ENCODE results near the gene FAM20A. TPM values are rescaled to one million over a fixed set of nuclear protein-coding genes. Genes with fewer than 3 reads are reported as not detected.

Gene FAM20A
- total RNA-seq, 3 donors from 2014 or later: 6.2 to 28.8 (median 11.3) TPM

- Histone ChIP-seq H3K4me1 (peaks cover 0 to 5% of the 10 kb centered on the region in 2 donors), H3K27me3 (no peaks in the 10 kb centered on the region), H3K27ac (peak overlapping the region; percentile 44 to 79), H3K9me3 (no peaks in the 10 kb centered on the region), H3K36me3 (no peaks in the 10 kb centered on the region), H3K4me3 (peak overlapping the region in 1 of 3 donors; percentile 36)
- DNase-seq (ENCODE audit: low spot score in 2 of 2): no peak
- TF ChIP-seq POLR2AphosphoS5 (IDR thresholded peaks at IDR 0.05) (no peak), CTCF (IDR thresholded peaks at IDR 0.05) (no peak), POLR2A (IDR thresholded peaks at IDR 0.05) (no peak)
- intact Hi-C loops (cut with DNase I; ENCODE audit: low total_unique reads): no loop called here
Measured at GRCh38 chr17:68595986-68596385, 5.2 kb downstream of the FAM20A start.

GRCh38 chr17:68595496-68595895 lies 5.7 kb downstream of the FAM20A start:
- peak overlapping the region; percentile 35 to 79 for H3K27ac ChIP-seq
- TF ChIP-seq POLR2A (IDR thresholded peaks at IDR 0.05): no peak
- no peak for TF ChIP-seq POLR2AphosphoS5 (IDR thresholded peaks at IDR 0.05)
- TF ChIP-seq CTCF (IDR thresholded peaks at IDR 0.05): no peak

GRCh38 chr17:68594552-68594951 lies 6.6 kb downstream of the FAM20A start:
- Histone ChIP-seq H3K9me3 (no peaks in the 10 kb centered on the region), H3K4me1 (peaks cover 0 to 5% of the 10 kb centered on the region in 2 donors), H3K27ac (peak overlapping the region; percentile 35 to 79), H3K27me3 (no peaks in the 10 kb centered on the region), H3K4me3 (no peak overlapping the region), H3K36me3 (no peaks in the 10 kb centered on the region)
- TF ChIP-seq CTCF (IDR thresholded peaks at IDR 0.05) (no peak), POLR2AphosphoS5 (IDR thresholded peaks at IDR 0.05) (no peak), POLR2A (IDR thresholded peaks at IDR 0.05) (no peak)
- intact Hi-C loops (cut with DNase I; ENCODE audit: low total_unique reads): no loop called here
- DNase-seq (ENCODE audit: low spot score in 2 of 2): no peak

More at GRCh38 chr17:68595496-68595895, 5.7 kb downstream of the FAM20A start:
- H3K36me3 ChIP-seq: no peaks in the 10 kb centered on the region
- intact Hi-C loops (cut with DNase I; ENCODE audit: low total_unique reads): no loop called here
- no peaks in the 10 kb centered on the region for H3K9me3 ChIP-seq
- H3K27me3 ChIP-seq: no peaks in the 10 kb centered on the region
- DNase-seq (ENCODE audit: low spot score in 2 of 2): no peak
- peaks cover 0 to 5% of the 10 kb centered on the region in 2 donors for H3K4me1 ChIP-seq
- H3K4me3 ChIP-seq: peak overlapping the region in 1 of 3 donors; percentile 8

- H3K36me3 ChIP-seq: no peaks in the 10 kb centered on the region
- no peak for TF ChIP-seq CTCF (IDR thresholded peaks at IDR 0.05)
- TF ChIP-seq POLR2AphosphoS5 (IDR thresholded peaks at IDR 0.05): peak in 1 of 3 donors; percentile 50
- TF ChIP-seq POLR2A (IDR thresholded peaks at IDR 0.05): no peak
- peaks cover 0 to 5% of the 10 kb centered on the region in 2 donors for H3K4me1 ChIP-seq
- peak overlapping the region; percentile 29 to 79 for H3K27ac ChIP-seq
- H3K4me3 ChIP-seq: peak overlapping the region in 1 of 3 donors; percentile 21
- intact Hi-C loops (cut with DNase I; ENCODE audit: low total_unique reads): no loop called here
- peaks cover 0 to 3% of the 10 kb centered on the region in 2 donors for H3K9me3 ChIP-seq
- no peak for DNase-seq (ENCODE audit: low spot score in 2 of 2)
- no peaks in the 10 kb centered on the region for H3K27me3 ChIP-seq
Measured at GRCh38 chr17:68592682-68593641, 8.2 kb downstream of the FAM20A start.

GRCh38 chr17:68592009-68592408 lies 9.2 kb downstream of the FAM20A start:
- peak overlapping the region; percentile 29 to 64 for H3K27ac ChIP-seq
- H3K4me1 ChIP-seq: peaks cover 0 to 5% of the 10 kb centered on the region in 2 donors
- no peaks in the 10 kb centered on the region for H3K36me3 ChIP-seq
- intact Hi-C loops (cut with DNase I; ENCODE audit: low total_unique reads): no loop called here
- no peak for DNase-seq (ENCODE audit: low spot score in 2 of 2)
- no peak overlapping the region for H3K4me3 ChIP-seq
- H3K9me3 ChIP-seq: peaks cover 0 to 3% of the 10 kb centered on the region in 2 donors
- TF ChIP-seq POLR2A (IDR thresholded peaks at IDR 0.05): no peak
- TF ChIP-seq CTCF (IDR thresholded peaks at IDR 0.05): no peak
- TF ChIP-seq POLR2AphosphoS5 (IDR thresholded peaks at IDR 0.05): no peak
- no peaks in the 10 kb centered on the region for H3K27me3 ChIP-seq
